K562 (cell line): ENCODE results near the gene PRELID2.

Experiments used
- DPF2 ChIP-seq: fragments of 450-650 bp; IDR thresholded peaks from 2 replicates; pipeline ENCODE4 v1.6.1; 2016
- HDAC1 ChIP-seq, 2 experiments: fragments of 450-650 bp; IDR thresholded peaks; 2 replicates each; pipeline ENCODE4 v1.6.1; 2016 to 2017; ENCODE audit warnings: inconsistent platforms in 1 of 2, mild to moderate bottlenecking in 1 of 2, moderate library complexity in 1 of 2
- SMARCE1 ChIP-seq: fragments of 450-650 bp; IDR thresholded peaks from 2 replicates; pipeline ENCODE4 v1.7.1; 2016; ENCODE audit warnings: mild to moderate bottlenecking
- TBL1XR1 ChIP-seq, 2 experiments: IDR thresholded peaks; 2 replicates each; pipeline ENCODE4 v1.6.1; 2012; ENCODE audit warnings: improper control_type of control experiment in 2 of 2, low read length in 2 of 2, mild to moderate bottlenecking in 1 of 2
- ZFX ChIP-seq: sonication (generic); formaldehyde crosslinking; IDR thresholded peaks from 2 replicates; pipeline ENCODE4 v1.8.0; 2022; ENCODE audit warnings: mild to moderate bottlenecking, missing genetic modification reagents, moderate library complexity
- TF ChIP-seq, protein P1 (sequence below), 3 experiments: IDR thresholded peaks in 2 of 3; conservative IDR thresholded peaks in 1 of 3; 2 replicates each; pipeline ENCODE4 v1.5.1; 2011 to 2012; ENCODE audit warnings: low read length in 3 of 3, mild to moderate bottlenecking in 3 of 3, control low read depth in 2 of 3, improper control_type of control experiment in 1 of 3, inconsistent platforms in 1 of 3, low read depth in 1 of 3, mixed read lengths in 1 of 3, moderate library complexity in 1 of 3; ENCODE audit not compliant: insufficient read depth in 2 of 3
- TF ChIP-seq, protein P2 (sequence below), 2 experiments: fragments of 450-650 bp; IDR thresholded peaks; 2 replicates each; pipeline ENCODE4 v1.6.1; 2016
- TF ChIP-seq, protein P3 (sequence below): sonication (generic); formaldehyde crosslinking; IDR thresholded peaks from 2 replicates; pipeline ENCODE4 v1.8.0; 2022; ENCODE audit warnings: mild to moderate bottlenecking, low read depth, missing genetic modification reagents

DNA sequence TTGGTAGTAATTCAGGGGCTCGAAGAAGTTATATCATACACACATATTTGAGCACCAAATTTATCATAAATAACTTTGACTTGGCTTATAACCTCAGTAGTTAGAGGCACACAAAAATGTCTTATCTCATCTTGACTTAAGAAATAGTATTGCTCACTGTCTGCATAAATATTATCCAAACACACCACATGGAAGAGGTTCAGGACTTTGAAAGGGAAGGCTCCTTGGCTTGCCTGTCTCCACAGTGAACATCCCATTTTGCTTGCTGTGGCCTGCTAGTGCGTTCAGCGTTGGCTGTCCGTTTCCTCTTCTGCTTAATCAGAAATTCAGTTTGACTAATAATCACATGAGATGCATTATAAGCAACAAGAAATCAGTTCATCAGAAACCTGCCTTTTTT, 23.8 kb upstream of the PRELID2 start:
- TF ChIP-seq DPF2 (no peak), SMARCE1 (peak; percentile 23; the same call in 1 of the 2 replicates), ZFX (CRISPR knock-in tag) (no peak), TBL1XR1 (IDR thresholded peaks at IDR 0.05; ENCODE audit: low read length in 2 of 2) (no peak), HDAC1 (IDR thresholded peaks at IDR 0.05) (no peak)
- TF ChIP-seq, protein P1, sequence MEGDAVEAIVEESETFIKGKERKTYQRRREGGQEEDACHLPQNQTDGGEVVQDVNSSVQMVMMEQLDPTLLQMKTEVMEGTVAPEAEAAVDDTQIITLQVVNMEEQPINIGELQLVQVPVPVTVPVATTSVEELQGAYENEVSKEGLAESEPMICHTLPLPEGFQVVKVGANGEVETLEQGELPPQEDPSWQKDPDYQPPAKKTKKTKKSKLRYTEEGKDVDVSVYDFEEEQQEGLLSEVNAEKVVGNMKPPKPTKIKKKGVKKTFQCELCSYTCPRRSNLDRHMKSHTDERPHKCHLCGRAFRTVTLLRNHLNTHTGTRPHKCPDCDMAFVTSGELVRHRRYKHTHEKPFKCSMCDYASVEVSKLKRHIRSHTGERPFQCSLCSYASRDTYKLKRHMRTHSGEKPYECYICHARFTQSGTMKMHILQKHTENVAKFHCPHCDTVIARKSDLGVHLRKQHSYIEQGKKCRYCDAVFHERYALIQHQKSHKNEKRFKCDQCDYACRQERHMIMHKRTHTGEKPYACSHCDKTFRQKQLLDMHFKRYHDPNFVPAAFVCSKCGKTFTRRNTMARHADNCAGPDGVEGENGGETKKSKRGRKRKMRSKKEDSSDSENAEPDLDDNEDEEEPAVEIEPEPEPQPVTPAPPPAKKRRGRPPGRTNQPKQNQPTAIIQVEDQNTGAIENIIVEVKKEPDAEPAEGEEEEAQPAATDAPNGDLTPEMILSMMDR (IDR thresholded peaks at IDR 0.05 in 2 of 3, conservative IDR thresholded peaks at IDR 0.05 in 1 of 3; ENCODE audit: insufficient read depth in 2 of 3, low read depth in 1 of 3, low read length in 3 of 3), result no peak
- TF ChIP-seq, protein P2, sequence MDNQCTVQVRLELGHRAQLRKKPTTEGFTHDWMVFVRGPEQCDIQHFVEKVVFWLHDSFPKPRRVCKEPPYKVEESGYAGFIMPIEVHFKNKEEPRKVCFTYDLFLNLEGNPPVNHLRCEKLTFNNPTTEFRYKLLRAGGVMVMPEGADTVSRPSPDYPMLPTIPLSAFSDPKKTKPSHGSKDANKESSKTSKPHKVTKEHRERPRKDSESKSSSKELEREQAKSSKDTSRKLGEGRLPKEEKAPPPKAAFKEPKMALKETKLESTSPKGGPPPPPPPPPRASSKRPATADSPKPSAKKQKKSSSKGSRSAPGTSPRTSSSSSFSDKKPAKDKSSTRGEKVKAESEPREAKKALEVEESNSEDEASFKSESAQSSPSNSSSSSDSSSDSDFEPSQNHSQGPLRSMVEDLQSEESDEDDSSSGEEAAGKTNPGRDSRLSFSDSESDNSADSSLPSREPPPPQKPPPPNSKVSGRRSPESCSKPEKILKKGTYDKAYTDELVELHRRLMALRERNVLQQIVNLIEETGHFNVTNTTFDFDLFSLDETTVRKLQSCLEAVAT (IDR thresholded peaks at IDR 0.05), result no peak
- TF ChIP-seq, protein P3, sequence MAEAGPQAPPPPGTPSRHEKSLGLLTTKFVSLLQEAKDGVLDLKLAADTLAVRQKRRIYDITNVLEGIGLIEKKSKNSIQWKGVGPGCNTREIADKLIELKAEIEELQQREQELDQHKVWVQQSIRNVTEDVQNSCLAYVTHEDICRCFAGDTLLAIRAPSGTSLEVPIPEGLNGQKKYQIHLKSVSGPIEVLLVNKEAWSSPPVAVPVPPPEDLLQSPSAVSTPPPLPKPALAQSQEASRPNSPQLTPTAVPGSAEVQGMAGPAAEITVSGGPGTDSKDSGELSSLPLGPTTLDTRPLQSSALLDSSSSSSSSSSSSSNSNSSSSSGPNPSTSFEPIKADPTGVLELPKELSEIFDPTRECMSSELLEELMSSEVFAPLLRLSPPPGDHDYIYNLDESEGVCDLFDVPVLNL (CRISPR knock-in tag), result no peak
